ENCODE data around the gene FAXC.
"Not testable (repeated sequence)": the region's sequence is repeated elsewhere in the genome, so short reads cannot be mapped to it uniquely, and the experiment has no call there.

The FAXC gene

DNA sequence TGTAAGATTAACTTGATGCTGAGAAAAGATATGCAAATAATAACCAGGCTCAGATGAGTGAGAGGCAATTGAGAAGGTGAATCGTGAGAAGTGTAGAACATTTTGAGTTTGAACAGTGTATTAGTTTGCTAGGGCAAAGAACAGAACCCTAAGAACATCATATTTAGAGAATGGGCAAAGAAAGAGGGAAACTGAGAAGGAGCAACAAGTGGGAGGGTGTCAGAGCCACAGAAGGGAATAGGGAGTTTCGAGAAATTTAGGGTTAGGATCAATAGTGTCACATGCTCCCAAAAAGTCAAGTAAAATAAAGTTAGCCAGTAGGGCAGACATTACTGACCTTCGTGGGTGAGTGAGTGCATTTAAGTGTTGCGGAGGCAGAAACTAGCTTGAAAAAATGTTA is 5.5 kb upstream of the FAXC start:
- Histone ChIP-seq H3K9me3 (ENCODE audit: low read length) (no peaks in the 10 kb centered on the region), H2AFZ (ENCODE audit: low read depth, low read length) (no peak overlapping the region), H3K4me1 (ENCODE audit: insufficient read depth, low read length) (peaks cover under 1% of the 10 kb centered on the region), H3K36me3 (ENCODE audit: insufficient read depth, low read length) (no peaks in the 10 kb centered on the region), H3K27me3 (ENCODE audit: insufficient read depth, low read length) (peaks cover 12% of the 10 kb centered on the region), H3K4me3 (ENCODE audit: low read length) (no peak overlapping the region)

DNA sequence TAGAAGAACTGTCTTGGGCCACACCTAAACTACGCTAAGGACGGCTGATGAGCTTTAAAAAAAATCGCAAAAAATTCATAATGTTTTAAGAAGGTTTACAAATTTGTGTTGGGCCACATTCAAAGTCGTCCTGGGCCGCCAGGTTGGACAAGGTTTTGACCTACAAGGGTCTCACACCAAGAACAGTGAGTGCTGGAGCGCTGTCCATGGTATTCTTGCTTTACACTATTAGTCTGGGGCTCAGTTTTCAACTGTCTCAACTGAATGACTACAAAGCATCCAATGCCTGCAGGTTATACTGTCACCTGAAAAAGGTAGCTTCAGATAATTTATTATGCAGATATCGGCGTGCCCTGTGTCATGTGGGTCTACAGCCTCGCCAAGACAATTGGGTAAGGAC is 3.7 kb upstream of the FAXC start:
- H2AFZ ChIP-seq (ENCODE audit: low read depth, low read length), result no peak overlapping the region
- H3K36me3 ChIP-seq (ENCODE audit: insufficient read depth, low read length), result no peaks in the 10 kb centered on the region
- no peaks in the 10 kb centered on the region for H3K9me3 ChIP-seq (ENCODE audit: low read length)
- H3K4me3 ChIP-seq (ENCODE audit: low read length), result no peak overlapping the region
- peaks cover 8% of the 10 kb centered on the region for H3K4me1 ChIP-seq (ENCODE audit: insufficient read depth, low read length)
- H3K27me3 ChIP-seq (ENCODE audit: insufficient read depth, low read length), result peaks cover 12% of the 10 kb centered on the region

DNA sequence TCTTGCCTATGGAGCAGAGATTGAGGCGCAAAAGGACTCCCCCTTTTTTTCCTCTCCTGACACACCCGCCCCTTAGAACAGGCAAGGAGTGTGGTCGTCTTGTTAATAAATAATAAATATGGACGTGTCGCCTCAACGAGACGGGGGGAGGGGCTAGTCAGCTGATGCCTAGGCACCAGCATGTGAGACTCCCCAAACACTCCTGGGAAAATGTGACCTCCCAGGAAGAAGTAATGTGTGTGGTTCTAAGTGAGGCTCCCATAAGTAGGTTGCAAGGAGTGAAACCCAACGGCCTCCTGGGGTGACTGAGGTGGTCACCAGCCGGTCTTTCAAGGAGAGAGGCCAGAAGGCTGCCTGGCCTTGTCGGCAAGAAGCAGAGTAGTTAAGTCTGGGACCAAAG is 1.1 kb upstream of the FAXC start:
- Histone ChIP-seq H3K36me3 (ENCODE audit: insufficient read depth, low read length) (no peaks in the 10 kb centered on the region), H3K4me1 (ENCODE audit: insufficient read depth, low read length) (peaks cover 17% of the 10 kb centered on the region), H2AFZ (ENCODE audit: low read depth, low read length) (no peak overlapping the region), H3K4me3 (ENCODE audit: low read length) (no peak overlapping the region), H3K9me3 (ENCODE audit: low read length) (no peaks in the 10 kb centered on the region), H3K27me3 (ENCODE audit: insufficient read depth, low read length) (peaks cover 12% of the 10 kb centered on the region)

DNA sequence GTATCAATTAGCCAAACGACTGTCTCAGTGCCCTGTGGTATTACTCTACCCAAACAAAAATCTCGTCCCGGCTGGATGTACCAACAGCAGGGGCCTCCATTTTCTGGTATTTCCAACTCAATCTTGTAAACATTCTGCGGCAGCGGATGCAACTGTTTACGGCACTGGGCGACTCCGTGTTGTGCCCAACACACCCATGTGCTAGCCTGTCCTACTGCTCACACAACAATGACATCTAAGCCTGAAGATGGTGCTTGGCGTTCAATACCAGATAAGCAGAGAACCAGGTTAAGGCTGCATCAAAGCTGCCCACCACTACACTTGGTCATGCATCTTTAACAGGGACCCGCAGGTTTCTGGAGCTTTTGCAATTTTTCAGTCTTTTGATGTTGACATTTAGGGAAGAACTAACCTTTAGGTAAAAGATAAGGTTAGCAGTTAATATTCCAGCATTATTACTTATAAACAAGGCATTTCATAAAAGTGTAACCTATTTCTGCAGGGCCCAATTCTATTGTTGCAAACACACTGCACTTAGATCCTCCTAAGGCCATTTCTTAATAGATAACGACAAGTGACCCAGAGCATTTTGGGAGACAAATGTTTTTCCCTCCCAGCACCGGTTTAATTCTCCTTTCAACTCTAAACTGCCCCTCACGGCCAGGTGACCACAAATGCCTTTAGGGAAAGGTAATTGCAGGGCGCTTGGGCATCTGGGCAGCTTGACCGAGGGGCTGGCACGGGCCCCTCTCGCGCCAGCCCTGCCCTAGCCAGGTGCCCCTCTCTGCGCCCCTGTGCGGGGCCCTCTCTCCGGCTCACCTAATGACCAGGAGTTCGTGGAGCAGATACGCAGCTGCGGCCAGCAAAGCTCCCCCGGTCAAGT is 945 bp downstream of the FAXC start:
- no peaks in the 10 kb centered on the region for H3K9me3 ChIP-seq (ENCODE audit: low read length)
- peak overlapping the region; percentile 99 for H3K4me3 ChIP-seq (ENCODE audit: low read length)

DNA sequence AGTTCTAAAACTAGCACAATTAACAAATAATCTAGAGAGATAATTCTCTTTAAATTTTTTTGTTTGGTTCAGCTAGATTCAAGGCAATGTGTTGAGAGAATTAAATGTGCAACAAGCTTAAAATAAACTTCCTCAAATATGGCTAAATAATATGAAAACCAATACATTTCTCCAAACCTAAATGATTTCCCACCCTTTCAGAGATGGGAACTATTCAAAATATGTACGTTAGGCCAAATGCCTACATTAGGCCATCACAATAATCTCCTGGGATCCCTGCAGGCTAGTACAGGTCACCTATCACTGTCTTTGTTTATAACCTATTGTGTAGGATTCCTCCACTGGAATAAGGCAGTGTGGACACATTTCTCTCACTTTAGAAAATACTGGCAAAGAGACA is 1.7 kb downstream of the FAXC start:
- H2AFZ ChIP-seq (ENCODE audit: low read depth, low read length), result no peak overlapping the region
- peaks cover 7% of the 10 kb centered on the region for H3K27me3 ChIP-seq (ENCODE audit: insufficient read depth, low read length)
- H3K9me3 ChIP-seq (ENCODE audit: low read length), result no peaks in the 10 kb centered on the region
- H3K4me3 ChIP-seq (ENCODE audit: low read length), result peak overlapping the region; percentile 99
- no peaks in the 10 kb centered on the region for H3K36me3 ChIP-seq (ENCODE audit: insufficient read depth, low read length)
- peaks cover 29% of the 10 kb centered on the region for H3K4me1 ChIP-seq (ENCODE audit: insufficient read depth, low read length)

More for the DNA sequence above, 945 bp downstream of the FAXC start:
- Histone ChIP-seq H3K36me3 (ENCODE audit: insufficient read depth, low read length) (no peaks in the 10 kb centered on the region), H3K4me1 (ENCODE audit: insufficient read depth, low read length) (peaks cover 29% of the 10 kb centered on the region), H2AFZ (ENCODE audit: low read depth, low read length) (peak overlapping the region; percentile 79), H3K27me3 (ENCODE audit: insufficient read depth, low read length) (peaks cover 12% of the 10 kb centered on the region)

DNA sequence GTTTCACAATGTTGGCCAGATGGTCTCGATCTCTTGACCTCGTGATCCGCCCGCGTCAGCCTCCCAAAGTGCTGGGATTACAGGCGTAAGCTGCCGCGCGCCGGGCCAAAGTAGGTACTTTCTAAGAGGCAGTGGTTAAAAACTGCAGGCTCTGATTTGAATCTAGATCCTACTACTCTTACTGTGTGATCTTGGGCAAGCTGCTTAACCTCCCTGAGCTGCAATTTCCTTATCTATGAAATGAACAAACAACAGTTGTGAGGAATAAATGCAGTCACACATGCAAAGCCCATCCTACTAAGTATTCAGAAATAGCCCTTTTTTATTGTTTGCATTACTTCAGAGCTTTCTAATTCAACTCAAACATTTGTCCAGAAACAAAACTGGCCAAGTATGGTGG is 2.9 kb downstream of the FAXC start:
- H2AFZ ChIP-seq (ENCODE audit: low read depth, low read length), result no peak overlapping the region
- peaks cover 4% of the 10 kb centered on the region for H3K27me3 ChIP-seq (ENCODE audit: insufficient read depth, low read length)
- no peak overlapping the region for H3K4me3 ChIP-seq (ENCODE audit: low read length)
- H3K4me1 ChIP-seq (ENCODE audit: insufficient read depth, low read length), result peaks cover 29% of the 10 kb centered on the region
- H3K36me3 ChIP-seq (ENCODE audit: insufficient read depth, low read length), result peaks cover 3% of the 10 kb centered on the region
- H3K9me3 ChIP-seq (ENCODE audit: low read length), result no peaks in the 10 kb centered on the region

DNA sequence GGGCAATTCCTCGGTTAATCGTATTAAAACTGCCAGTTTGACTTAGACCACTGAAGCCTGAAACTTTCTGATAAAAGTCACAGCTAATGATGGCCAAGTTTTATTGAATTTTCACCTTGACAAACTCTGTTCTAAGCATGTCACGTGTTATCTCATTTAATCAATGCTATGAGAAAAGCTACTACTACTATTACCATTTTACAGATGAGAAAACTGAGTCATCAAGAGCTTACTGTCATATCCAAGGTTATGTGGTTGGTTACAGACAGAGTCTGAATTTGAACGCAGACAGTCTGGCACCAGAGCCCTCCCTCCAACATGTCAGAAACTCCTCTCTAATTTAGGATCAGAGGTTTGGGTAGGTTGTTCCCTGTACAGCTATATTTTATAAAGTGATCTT is 4.3 kb downstream of the FAXC start:
- H3K9me3 ChIP-seq (ENCODE audit: low read length), result no peaks in the 10 kb centered on the region
- peaks cover 6% of the 10 kb centered on the region for H3K36me3 ChIP-seq (ENCODE audit: insufficient read depth, low read length)
- H2AFZ ChIP-seq (ENCODE audit: low read depth, low read length), result no peak overlapping the region
- H3K27me3 ChIP-seq (ENCODE audit: insufficient read depth, low read length), result no peaks in the 10 kb centered on the region
- no peak overlapping the region for H3K4me3 ChIP-seq (ENCODE audit: low read length)
- peaks cover 29% of the 10 kb centered on the region for H3K4me1 ChIP-seq (ENCODE audit: insufficient read depth, low read length)

DNA sequence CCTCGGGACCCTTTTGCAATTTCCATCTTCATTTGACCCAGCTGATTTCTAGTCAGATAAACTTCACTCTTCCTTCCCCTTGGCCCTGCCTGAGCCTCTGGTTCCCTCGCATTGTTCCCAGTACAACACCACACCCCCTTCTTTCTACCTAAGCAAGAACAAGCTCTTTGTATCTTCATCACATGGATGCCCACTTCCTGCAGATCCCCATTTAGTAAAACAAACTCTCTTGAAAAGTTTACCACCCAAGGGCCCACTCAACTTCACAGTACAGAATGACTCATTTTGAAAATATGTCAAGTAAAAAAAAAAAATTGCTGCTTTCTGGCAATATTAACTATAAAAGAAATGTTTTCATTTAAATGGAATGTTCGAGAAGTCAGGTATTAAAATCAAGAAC is 5.2 kb downstream of the FAXC start:
- Histone ChIP-seq H2AFZ (ENCODE audit: low read depth, low read length) (no peak overlapping the region), H3K4me3 (ENCODE audit: low read length) (no peak overlapping the region), H3K4me1 (ENCODE audit: insufficient read depth, low read length) (peaks cover 29% of the 10 kb centered on the region), H3K9me3 (ENCODE audit: low read length) (no peaks in the 10 kb centered on the region), H3K36me3 (ENCODE audit: insufficient read depth, low read length) (peaks cover 6% of the 10 kb centered on the region), H3K27me3 (ENCODE audit: insufficient read depth, low read length) (no peaks in the 10 kb centered on the region)

DNA sequence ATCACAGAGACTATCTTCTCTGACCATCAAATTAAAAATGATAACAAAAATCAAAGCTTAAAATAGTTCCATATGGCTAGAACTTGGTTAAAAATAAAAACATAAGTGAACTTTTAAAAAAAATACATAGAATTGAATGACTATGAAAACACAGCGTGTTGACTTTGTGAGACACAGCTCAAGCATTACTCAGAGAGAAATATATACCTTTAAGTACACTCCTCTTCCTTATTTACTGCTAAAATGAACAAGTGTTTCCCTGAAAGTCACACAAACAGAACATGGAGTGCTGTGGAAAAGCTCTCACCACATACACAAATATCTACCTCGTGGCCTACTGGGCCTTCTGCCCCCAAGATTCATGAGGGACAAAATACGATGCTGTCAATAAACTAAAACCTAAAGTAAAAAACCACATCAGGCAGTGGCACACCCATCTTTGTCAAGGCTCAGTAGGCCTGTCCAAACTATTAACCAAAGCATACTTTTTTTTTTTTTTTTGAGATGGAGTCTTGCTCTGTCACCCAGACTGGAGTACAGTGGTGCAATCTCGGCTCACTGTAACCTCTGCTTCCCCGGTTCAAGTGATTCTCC is 7.5 kb downstream of the FAXC start:
- Histone ChIP-seq H2AFZ (ENCODE audit: low read depth, low read length) (no peak overlapping the region), H3K4me1 (ENCODE audit: insufficient read depth, low read length) (peaks cover 21% of the 10 kb centered on the region), H3K27me3 (ENCODE audit: insufficient read depth, low read length) (no peaks in the 10 kb centered on the region), H3K4me3 (ENCODE audit: low read length) (no peak overlapping the region), H3K9me3 (ENCODE audit: low read length) (no peaks in the 10 kb centered on the region), H3K36me3 (ENCODE audit: insufficient read depth, low read length) (peaks cover 8% of the 10 kb centered on the region)

DNA sequence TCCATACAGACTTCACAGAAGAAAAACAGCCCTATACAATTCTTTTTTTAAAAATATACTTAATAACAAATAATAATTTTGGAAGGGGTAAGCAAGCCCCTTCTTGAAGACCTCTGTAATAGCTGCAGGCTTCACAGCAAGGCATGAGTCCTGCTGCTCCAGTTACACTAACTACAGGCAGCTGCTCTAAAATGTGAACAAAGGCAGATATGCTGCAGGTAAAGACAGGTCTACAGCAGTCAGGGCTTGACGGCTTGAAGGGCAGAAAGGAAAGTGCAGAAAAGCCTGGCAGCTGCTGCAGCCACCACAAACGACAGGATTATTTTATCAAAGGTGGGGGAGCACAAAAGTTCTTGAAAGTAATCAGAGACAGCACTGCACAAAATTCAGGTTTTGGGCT is 11.3 kb downstream of the FAXC start:
- H3K27me3 ChIP-seq (ENCODE audit: insufficient read depth, low read length), result no peaks in the 10 kb centered on the region
- no peaks in the 10 kb centered on the region for H3K9me3 ChIP-seq (ENCODE audit: low read length)
- H2AFZ ChIP-seq (ENCODE audit: low read depth, low read length), result no peak overlapping the region

DNA sequence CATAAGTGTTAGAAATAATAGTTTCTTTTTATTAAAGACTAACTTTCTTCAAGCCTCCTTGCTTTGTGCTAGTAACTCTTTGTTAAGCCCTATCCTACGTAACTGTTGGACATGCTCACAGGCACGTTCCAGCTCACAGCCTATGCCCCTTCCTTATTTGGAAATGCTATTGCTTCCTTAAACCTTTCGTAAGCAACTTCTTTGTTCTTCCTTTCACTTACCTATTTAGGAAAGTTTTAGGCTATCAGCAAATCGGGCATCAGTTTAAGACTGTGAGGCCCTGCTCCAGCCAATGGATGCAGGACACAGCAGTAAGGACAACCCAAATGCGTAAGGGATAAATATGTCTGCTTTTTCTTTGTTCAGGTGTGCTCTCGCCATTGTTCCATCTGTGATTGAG is 14.2 kb downstream of the FAXC start:
- H3K9me3 ChIP-seq (ENCODE audit: low read length); H3K27me3 ChIP-seq (ENCODE audit: insufficient read depth, low read length); H2AFZ ChIP-seq (ENCODE audit: low read depth, low read length); H3K4me3 ChIP-seq (ENCODE audit: low read length); H3K36me3 ChIP-seq (ENCODE audit: insufficient read depth, low read length): not testable (repeated sequence)
- peaks cover 37% of the 10 kb centered on the region for H3K4me1 ChIP-seq (ENCODE audit: insufficient read depth, low read length)

More for the DNA sequence above, 11.3 kb downstream of the FAXC start:
- no peak overlapping the region for H3K4me3 ChIP-seq (ENCODE audit: low read length)
- H3K4me1 ChIP-seq (ENCODE audit: insufficient read depth, low read length), result peaks cover 16% of the 10 kb centered on the region
- H3K36me3 ChIP-seq (ENCODE audit: insufficient read depth, low read length), result peaks cover 8% of the 10 kb centered on the region

DNA sequence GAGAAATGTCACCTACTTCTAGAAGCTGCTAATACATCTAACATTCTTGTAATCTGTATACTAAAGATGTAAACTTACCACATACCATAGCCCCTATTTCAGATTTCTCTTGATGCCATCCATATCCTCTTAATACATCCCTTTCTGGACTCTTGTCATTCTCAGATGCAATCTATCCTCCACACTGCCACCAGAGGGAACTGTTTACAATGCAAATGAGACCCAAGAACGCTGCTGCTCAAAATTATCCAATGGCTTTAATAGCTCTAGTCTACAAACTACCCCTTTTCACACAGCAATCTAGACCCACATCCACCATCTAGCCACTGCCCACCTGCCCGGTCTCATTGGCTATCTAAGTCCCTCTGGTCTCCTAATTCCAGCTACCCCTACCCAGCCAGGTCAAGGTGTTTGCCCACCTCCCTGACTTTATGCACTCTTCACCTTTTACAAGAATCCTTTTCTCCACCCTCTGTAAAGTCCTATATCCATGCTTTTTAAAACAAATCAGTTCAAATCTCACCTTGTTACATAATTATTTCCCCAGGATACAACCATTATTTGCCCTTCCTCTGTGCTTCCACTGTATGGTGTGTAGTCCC is 14.8 kb downstream of the FAXC start:
- H2AFZ ChIP-seq (ENCODE audit: low read depth, low read length), result no peak overlapping the region
- H3K27me3 ChIP-seq (ENCODE audit: insufficient read depth, low read length), result no peaks in the 10 kb centered on the region
- H3K4me3 ChIP-seq (ENCODE audit: low read length), result no peak overlapping the region
- H3K9me3 ChIP-seq (ENCODE audit: low read length), result no peaks in the 10 kb centered on the region
- peaks cover 2% of the 10 kb centered on the region for H3K36me3 ChIP-seq (ENCODE audit: insufficient read depth, low read length)
- H3K4me1 ChIP-seq (ENCODE audit: insufficient read depth, low read length), result peaks cover 39% of the 10 kb centered on the region

DNA sequence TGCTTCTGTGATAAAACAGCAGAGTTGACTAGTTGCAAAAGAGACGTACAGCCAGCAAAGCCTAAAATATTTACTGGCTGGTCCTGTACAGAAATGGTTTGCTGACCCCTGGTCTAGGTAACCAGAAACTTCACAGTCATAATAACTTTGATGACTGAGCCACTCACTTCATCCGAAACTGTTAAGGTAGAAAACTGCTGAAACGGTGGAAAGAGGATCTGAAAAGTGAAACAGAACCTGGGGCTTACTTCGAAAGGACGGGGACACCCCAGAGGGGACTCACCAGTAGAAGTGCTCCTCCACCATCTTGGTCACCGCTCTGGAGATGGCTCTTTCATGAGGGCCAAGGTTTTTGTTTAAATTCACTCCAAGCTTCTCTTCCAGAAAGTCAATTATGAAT is 16.4 kb downstream of the FAXC start:
- no peak overlapping the region for H3K4me3 ChIP-seq (ENCODE audit: low read length)
- peaks cover 6% of the 10 kb centered on the region for H3K36me3 ChIP-seq (ENCODE audit: insufficient read depth, low read length)
- H2AFZ ChIP-seq (ENCODE audit: low read depth, low read length), result no peak overlapping the region
- no peaks in the 10 kb centered on the region for H3K27me3 ChIP-seq (ENCODE audit: insufficient read depth, low read length)
- H3K9me3 ChIP-seq (ENCODE audit: low read length), result no peaks in the 10 kb centered on the region
- H3K4me1 ChIP-seq (ENCODE audit: insufficient read depth, low read length), result peaks cover 39% of the 10 kb centered on the region
